GM12875 (cell line): ENCODE results near the gene OR2B6.

ENCODE experiments used
- H3K4me3 ChIP-seq: one replicate; pipeline ENCODE4 v1.5.1; 2011; ENCODE audit warnings: low read depth, low read length, control low read depth
- TF ChIP-seq, protein P1 (sequence below): IDR thresholded peaks from 2 replicates; pipeline ENCODE4 v1.5.1; 2011; ENCODE audit warnings: low read depth, mild to moderate bottlenecking, control low read depth, inconsistent platforms, low read length, moderate library complexity, borderline replicate concordance; ENCODE audit not compliant: insufficient read depth

OR2B6 gene

GRCh38 chr6:28004350-28005151 lies 47.5 kb downstream of the OR2B6 start:
- TF ChIP-seq, protein P1, sequence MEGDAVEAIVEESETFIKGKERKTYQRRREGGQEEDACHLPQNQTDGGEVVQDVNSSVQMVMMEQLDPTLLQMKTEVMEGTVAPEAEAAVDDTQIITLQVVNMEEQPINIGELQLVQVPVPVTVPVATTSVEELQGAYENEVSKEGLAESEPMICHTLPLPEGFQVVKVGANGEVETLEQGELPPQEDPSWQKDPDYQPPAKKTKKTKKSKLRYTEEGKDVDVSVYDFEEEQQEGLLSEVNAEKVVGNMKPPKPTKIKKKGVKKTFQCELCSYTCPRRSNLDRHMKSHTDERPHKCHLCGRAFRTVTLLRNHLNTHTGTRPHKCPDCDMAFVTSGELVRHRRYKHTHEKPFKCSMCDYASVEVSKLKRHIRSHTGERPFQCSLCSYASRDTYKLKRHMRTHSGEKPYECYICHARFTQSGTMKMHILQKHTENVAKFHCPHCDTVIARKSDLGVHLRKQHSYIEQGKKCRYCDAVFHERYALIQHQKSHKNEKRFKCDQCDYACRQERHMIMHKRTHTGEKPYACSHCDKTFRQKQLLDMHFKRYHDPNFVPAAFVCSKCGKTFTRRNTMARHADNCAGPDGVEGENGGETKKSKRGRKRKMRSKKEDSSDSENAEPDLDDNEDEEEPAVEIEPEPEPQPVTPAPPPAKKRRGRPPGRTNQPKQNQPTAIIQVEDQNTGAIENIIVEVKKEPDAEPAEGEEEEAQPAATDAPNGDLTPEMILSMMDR = no peak
- H3K4me3 ChIP-seq = no peak overlapping the region

- H3K4me3 ChIP-seq = no peak overlapping the region
- TF ChIP-seq, protein P1 = no peak
These were observed 48.3 kb downstream of the OR2B6 start for GRCh38 chr6:28005152-28005890.

GRCh38 chr6:28005975-28006374 lies 48.9 kb downstream of the OR2B6 start:
- TF ChIP-seq, protein P1 = no peak
- H3K4me3 ChIP-seq = no peak overlapping the region
